Endothelial cell of hepatic sinusoid (primary cell): ENCODE data around the gene BCAR1.

ENCODE experiments used
- in situ Hi-C: cut with HindIII; loops from 2 replicates; pipeline ENCODE4 v1.10.0; 2017; ENCODE audit warnings: low sequenced_read_pairs

The BCAR1 gene

GRCh38 chr16:75188832-75189477, 62.5 kb downstream of the BCAR1 start:
- in situ Hi-C loops, result no loop called here

DNA sequence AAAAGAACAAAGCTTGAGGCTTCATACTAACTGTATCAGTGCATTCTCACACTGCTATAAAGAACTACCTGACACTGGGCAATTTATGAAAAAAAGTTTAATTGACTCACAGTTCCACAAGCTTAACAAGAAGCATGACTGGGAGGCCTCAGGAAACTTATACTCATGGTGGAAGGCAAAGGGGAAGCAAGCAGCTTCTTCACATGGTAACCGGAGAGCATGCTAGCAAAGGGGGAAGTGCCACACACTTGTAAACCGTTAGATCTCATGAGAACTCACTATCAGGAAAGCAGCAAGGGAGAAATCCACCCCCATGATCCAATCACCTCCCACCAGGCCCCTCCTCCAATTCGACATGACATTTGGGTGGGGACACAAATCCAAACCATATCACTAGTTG, 69.8 kb downstream of the BCAR1 start:
- in situ Hi-C loops, result no loop called here

- in situ Hi-C loops, result no loop called here
Measured at GRCh38 chr16:75179208-75179607, 72.2 kb downstream of the BCAR1 start.
